ENCODE results near the gene VPREB3. TPM values are rescaled to one million over a fixed set of nuclear protein-coding genes. Genes with fewer than 3 reads are reported as not detected.

VPREB3 gene
- 0.86 TPM in 1 of 2 replicates, not detected in the other for total RNA-seq (2022)
- Bru-seq, nascent RNA, result percentile 22 among the genes with signal in this experiment
- BruChase-seq, experiment 1, labeled RNA remaining after a 6-hour chase, result percentile 36 among the genes with signal in this experiment
- BruChase-seq, experiment 2, labeled RNA remaining after a 2-hour chase, result percentile 43 among the genes with signal in this experiment
- long read RNA-seq, result 0 reads

- Mint-ChIP-seq H3K4me1 (ENCODE audit: low read depth, unreplicated experiment) (peaks cover 14% of the 10 kb centered on the region), H3K4me3 (ENCODE audit: low read depth, unreplicated experiment) (no peak within 1 kb of the TSS), H3K9me3 (ENCODE audit: low read depth, unreplicated experiment) (no peaks in the 10 kb centered on the region), H3K27me3 (ENCODE audit: unreplicated experiment) (no peaks in the 10 kb centered on the region), H3K36me3 (ENCODE audit: insufficient read depth, unreplicated experiment) (peaks cover 26% of the 10 kb centered on the region), H3K27ac (ENCODE audit: unreplicated experiment) (no peak within 1 kb of the TSS)
- CTCF ChIA-PET, result no interaction called here
- TF ChIP-seq CTCF (IDR thresholded peaks at IDR 0.05; ENCODE audit: unreplicated experiment), result no peak
- no TSS peak for BruUV-seq (replicated peaks)
- DNase-seq, result no peak
- intact Hi-C loops (cut with micrococcal nuclease; ENCODE audit: unreplicated experiment), result no loop called here
Observed at GRCh38 chr22:23754220-23754919, at the start of gene VPREB3. TSS of gene VPREB3 (minus strand) at chr22:23754425. CDS start at chr22:23754363, 62 bp downstream.

DNA sequence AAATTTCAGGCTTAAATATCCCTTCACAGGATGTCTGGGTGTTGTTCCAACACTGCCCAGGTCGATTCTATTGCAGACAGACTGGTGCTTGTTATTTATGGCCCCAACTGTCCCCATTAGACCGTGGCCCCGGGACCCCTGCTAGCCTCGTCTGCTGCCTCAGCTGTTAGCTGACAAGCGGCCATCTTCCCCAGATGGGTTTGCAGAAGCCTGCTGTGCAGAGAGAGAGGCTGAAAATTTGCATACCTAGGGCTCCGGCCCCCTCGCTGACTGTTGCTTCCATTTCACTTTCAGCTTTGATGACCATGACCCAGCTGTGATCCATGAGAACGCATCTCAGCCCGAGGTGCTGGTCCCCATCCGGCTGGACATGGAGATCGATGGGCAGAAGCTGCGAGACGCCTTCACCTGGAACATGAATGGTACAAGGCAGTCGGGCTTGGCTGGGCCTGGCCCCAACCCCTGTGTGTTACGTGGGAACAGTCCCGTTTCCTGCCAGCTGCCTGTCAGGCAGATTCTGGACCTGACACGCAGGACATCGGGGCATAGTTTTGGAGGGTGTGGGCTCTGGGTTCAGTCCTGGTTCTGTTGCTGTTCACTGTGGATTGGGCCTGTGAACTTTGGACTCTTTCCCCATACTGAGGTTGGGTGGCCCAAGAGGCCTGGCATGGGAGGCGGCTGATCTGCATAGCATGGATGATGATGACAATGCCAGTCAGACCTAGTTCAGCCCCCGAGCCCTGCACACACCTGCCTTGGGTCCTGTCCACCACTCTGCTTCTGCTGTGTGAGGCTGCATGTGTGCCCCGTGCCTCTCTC is 49.0 kb upstream of the VPREB3 start:
- BruUV-seq (replicated peaks), result no TSS peak
- intact Hi-C loops (cut with micrococcal nuclease; ENCODE audit: unreplicated experiment), result no loop called here
- H3K27ac Mint-ChIP-seq (ENCODE audit: unreplicated experiment), result no peak overlapping the region
- no peak for TF ChIP-seq CTCF (IDR thresholded peaks at IDR 0.05; ENCODE audit: unreplicated experiment)
- no peaks in the 10 kb centered on the region for H3K4me1 Mint-ChIP-seq (ENCODE audit: low read depth, unreplicated experiment)
- CTCF ChIA-PET, result interaction anchor here (0.6 kb wide), 1 partner anchor 11 kb away, joined by 4 read pairs; no protein-coding TSS in a partner anchor
- peaks cover 64% of the 10 kb centered on the region for H3K36me3 Mint-ChIP-seq (ENCODE audit: insufficient read depth, unreplicated experiment)
- DNase-seq, result no peak
- no peaks in the 10 kb centered on the region for H3K27me3 Mint-ChIP-seq (ENCODE audit: unreplicated experiment)
- no peaks in the 10 kb centered on the region for H3K9me3 Mint-ChIP-seq (ENCODE audit: low read depth, unreplicated experiment)
- H3K4me3 Mint-ChIP-seq (ENCODE audit: low read depth, unreplicated experiment), result no peak overlapping the region

- Mint-ChIP-seq H3K27ac (ENCODE audit: unreplicated experiment) (peak overlapping the region; percentile 33), H3K27me3 (ENCODE audit: unreplicated experiment) (no peaks in the 10 kb centered on the region), H3K36me3 (ENCODE audit: insufficient read depth, unreplicated experiment) (peaks cover 64% of the 10 kb centered on the region), H3K4me1 (ENCODE audit: low read depth, unreplicated experiment) (no peaks in the 10 kb centered on the region), H3K4me3 (ENCODE audit: low read depth, unreplicated experiment) (no peak overlapping the region), H3K9me3 (ENCODE audit: low read depth, unreplicated experiment) (no peaks in the 10 kb centered on the region)
- no peak for DNase-seq
- BruUV-seq (replicated peaks), result no TSS peak
- CTCF ChIA-PET, result no interaction called here
- intact Hi-C loops (cut with micrococcal nuclease; ENCODE audit: unreplicated experiment), result no loop called here
- TF ChIP-seq CTCF (IDR thresholded peaks at IDR 0.05; ENCODE audit: unreplicated experiment), result no peak
Observed at GRCh38 chr22:23801886-23802377, 47.7 kb upstream of the VPREB3 start.

DNA sequence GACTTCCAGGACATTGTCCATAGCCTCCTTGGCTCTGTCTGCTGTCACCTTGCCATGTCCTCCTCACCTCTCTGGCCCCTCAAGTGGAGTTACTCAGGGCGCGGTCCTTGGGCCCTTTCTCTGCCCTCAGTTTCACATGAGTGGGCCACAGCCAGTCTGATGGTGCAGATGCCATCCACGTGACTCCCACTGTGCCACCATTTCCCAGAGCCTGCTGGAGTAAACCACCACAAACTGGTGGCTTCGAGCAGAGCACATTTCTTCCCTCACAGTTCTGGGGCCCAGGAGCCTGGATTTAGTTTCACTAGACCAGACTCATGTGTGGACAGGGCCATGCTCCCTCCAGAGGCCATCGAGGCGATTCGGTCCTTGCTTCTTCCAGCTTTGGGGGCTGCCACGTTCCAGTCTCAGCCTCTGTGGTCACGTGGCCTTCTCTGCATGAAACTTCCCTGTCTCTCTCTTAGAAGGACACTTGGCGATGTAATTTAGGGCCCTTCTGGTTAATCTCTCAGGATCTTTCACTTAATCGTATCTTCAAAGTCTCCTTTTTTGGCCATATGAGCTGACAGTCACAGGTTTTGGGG is 47.1 kb upstream of the VPREB3 start:
- Mint-ChIP-seq H3K9me3 (ENCODE audit: low read depth, unreplicated experiment) (no peaks in the 10 kb centered on the region), H3K36me3 (ENCODE audit: insufficient read depth, unreplicated experiment) (peaks cover 63% of the 10 kb centered on the region), H3K27ac (ENCODE audit: unreplicated experiment) (peak overlapping the region; percentile 33), H3K27me3 (ENCODE audit: unreplicated experiment) (no peaks in the 10 kb centered on the region), H3K4me1 (ENCODE audit: low read depth, unreplicated experiment) (no peaks in the 10 kb centered on the region), H3K4me3 (ENCODE audit: low read depth, unreplicated experiment) (no peak overlapping the region)
- no peak for TF ChIP-seq CTCF (IDR thresholded peaks at IDR 0.05; ENCODE audit: unreplicated experiment)
- no TSS peak for BruUV-seq (replicated peaks)
- DNase-seq, result no peak
- CTCF ChIA-PET, result no interaction called here
- intact Hi-C loops (cut with micrococcal nuclease; ENCODE audit: unreplicated experiment), result no loop called here

All from Calu3 (cell line).